ENCODE results near the gene PDXK.

The PDXK gene

GRCh38 chr21:43808832-43809251 lies 89.9 kb downstream of the PDXK start:
- Histone ChIP-seq H3K4me3 (no peak overlapping the region), H3K27ac (no peak overlapping the region)
- no peak for DNase-seq (ENCODE audit: low spot score)
- TF ChIP-seq CTCF (IDR thresholded peaks at IDR 0.05): no peak

GRCh38 chr21:43809346-43809799 lies 90.4 kb downstream of the PDXK start:
- DNase-seq (ENCODE audit: low spot score): no peak
- no peak overlapping the region for H3K27ac ChIP-seq

GRCh38 chr21:43809853-43810504 lies 91.0 kb downstream of the PDXK start:
- TF ChIP-seq CTCF (IDR thresholded peaks at IDR 0.05): no peak
- Histone ChIP-seq H3K27ac (no peak overlapping the region), H3K4me3 (no peak overlapping the region)
- no peak for DNase-seq (ENCODE audit: low spot score)

More at GRCh38 chr21:43809346-43809799, 90.4 kb downstream of the PDXK start:
- H3K4me3 ChIP-seq: no peak overlapping the region
- TF ChIP-seq CTCF (IDR thresholded peaks at IDR 0.05): no peak

GRCh38 chr21:43810505-43811261 lies 91.8 kb downstream of the PDXK start:
- peak; percentile 81 for TF ChIP-seq CTCF (IDR thresholded peaks at IDR 0.05)
- no peak for DNase-seq (ENCODE audit: low spot score)
- Histone ChIP-seq H3K4me3 (peak overlapping the region; percentile 14), H3K27ac (no peak overlapping the region)

- Histone ChIP-seq H3K4me3 (peak overlapping the region; percentile 52), H3K27ac (no peak overlapping the region)
- no peak for DNase-seq (ENCODE audit: low spot score)
- TF ChIP-seq CTCF (IDR thresholded peaks at IDR 0.05): no peak
Observed at GRCh38 chr21:43811262-43812105, 92.6 kb downstream of the PDXK start.
